Measurements from ENCODE around the gene TTC23L. TPM values are rescaled to one million over a fixed set of nuclear protein-coding genes. Genes with fewer than 3 reads are reported as not detected.

The TTC23L gene
- total and polyA plus RNA-seq, 2 donors from 2014 or later = 0.39 to 1.7 TPM

DNA sequence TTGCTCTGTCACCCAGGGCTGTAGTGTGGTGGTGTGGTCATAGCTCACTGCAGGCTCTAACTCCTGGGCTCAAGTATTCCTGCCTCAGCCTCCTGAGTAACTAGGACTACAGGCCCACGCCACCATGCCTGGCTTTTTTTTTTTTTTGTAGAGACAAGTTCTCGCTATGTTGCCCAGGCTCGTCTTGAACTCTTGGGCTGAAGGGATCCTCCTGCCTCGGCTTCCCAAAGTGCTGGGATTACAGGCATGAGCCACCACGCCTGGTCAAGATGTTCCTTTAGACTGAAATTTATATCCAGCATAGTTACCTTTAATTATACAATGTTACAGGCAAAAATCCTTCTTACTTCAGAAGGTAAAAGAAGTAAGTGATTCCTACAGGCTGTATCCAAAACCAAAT, 88.8 kb downstream of the TTC23L start:
- no peak overlapping the region for H3K27ac ChIP-seq (ENCODE audit: low read depth in 2 of 2, low read length in 2 of 2)
- no peak for FAIRE-seq
- H3K4me1 ChIP-seq (ENCODE audit: control insufficient read depth in 2 of 3, insufficient read depth in 2 of 3, low read depth in 1 of 3, low read length in 3 of 3) = peaks cover 0 to 4% (median 4%) of the 10 kb centered on the region in 3 donors
- TF ChIP-seq, protein P1, sequence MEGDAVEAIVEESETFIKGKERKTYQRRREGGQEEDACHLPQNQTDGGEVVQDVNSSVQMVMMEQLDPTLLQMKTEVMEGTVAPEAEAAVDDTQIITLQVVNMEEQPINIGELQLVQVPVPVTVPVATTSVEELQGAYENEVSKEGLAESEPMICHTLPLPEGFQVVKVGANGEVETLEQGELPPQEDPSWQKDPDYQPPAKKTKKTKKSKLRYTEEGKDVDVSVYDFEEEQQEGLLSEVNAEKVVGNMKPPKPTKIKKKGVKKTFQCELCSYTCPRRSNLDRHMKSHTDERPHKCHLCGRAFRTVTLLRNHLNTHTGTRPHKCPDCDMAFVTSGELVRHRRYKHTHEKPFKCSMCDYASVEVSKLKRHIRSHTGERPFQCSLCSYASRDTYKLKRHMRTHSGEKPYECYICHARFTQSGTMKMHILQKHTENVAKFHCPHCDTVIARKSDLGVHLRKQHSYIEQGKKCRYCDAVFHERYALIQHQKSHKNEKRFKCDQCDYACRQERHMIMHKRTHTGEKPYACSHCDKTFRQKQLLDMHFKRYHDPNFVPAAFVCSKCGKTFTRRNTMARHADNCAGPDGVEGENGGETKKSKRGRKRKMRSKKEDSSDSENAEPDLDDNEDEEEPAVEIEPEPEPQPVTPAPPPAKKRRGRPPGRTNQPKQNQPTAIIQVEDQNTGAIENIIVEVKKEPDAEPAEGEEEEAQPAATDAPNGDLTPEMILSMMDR (IDR thresholded peaks at IDR 0.05; ENCODE audit: borderline replicate concordance, extremely low read depth, insufficient read depth) = no peak
- H3K36me3 ChIP-seq (ENCODE audit: control insufficient read depth in 2 of 3, insufficient read depth in 3 of 3, low read length in 3 of 3) = peaks cover 2 to 16% (median 6%) of the 10 kb centered on the region in 3 donors
- H3K9ac ChIP-seq (ENCODE audit: low read length in 3 of 3) = no peak overlapping the region
- no peaks in the 10 kb centered on the region for H3K9me3 ChIP-seq (ENCODE audit: control insufficient read depth in 2 of 3, insufficient read depth in 1 of 3, low read length in 3 of 3)
- intact Hi-C loops (cut with DNase I) = no loop called here
- no peak overlapping the region for H3K4me3 ChIP-seq (ENCODE audit: low read length in 3 of 3)
- H3K27me3 ChIP-seq (ENCODE audit: control insufficient read depth, insufficient read depth, low read length) = no peaks in the 10 kb centered on the region
- DNase-seq = no peak

DNA sequence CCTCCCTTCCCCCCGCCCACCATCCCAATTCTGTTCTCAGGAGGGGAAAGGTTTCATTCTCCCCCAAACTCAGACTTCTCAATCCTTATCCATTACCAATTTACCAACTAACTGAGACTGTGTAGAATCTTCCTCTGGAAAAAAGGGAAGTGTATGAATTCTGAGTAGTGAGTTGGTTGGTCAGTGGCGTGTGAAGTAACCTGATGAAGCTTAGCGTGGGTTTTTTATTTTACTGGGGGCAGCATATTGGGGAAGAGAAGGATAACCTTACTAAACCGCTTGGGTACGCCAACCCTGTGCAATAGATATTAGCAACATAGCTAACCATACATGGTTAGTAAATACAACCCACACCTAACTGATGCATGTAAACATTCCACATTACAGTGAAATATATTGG, 89.3 kb downstream of the TTC23L start:
- FAIRE-seq (no peak), DNase-seq (no peak)
- no peak overlapping the region for H3K27ac ChIP-seq (ENCODE audit: low read depth in 2 of 2, low read length in 2 of 2)
- H3K4me1 ChIP-seq (ENCODE audit: control insufficient read depth in 2 of 3, insufficient read depth in 2 of 3, low read depth in 1 of 3, low read length in 3 of 3) = peaks cover 0 to 4% (median 4%) of the 10 kb centered on the region in 3 donors
- no peaks in the 10 kb centered on the region for H3K27me3 ChIP-seq (ENCODE audit: control insufficient read depth, insufficient read depth, low read length)
- TF ChIP-seq, protein P1 (IDR thresholded peaks at IDR 0.05; ENCODE audit: borderline replicate concordance, extremely low read depth, insufficient read depth) = no peak
- H3K4me3 ChIP-seq (ENCODE audit: low read length in 3 of 3) = no peak overlapping the region
- intact Hi-C loops (cut with DNase I) = no loop called here
- H3K9me3 ChIP-seq (ENCODE audit: control insufficient read depth in 2 of 3, insufficient read depth in 1 of 3, low read length in 3 of 3) = no peaks in the 10 kb centered on the region
- H3K9ac ChIP-seq (ENCODE audit: low read length in 3 of 3) = no peak overlapping the region
- H3K36me3 ChIP-seq (ENCODE audit: control insufficient read depth in 2 of 3, insufficient read depth in 3 of 3, low read length in 3 of 3) = peaks cover 2 to 13% (median 6%) of the 10 kb centered on the region in 3 donors

DNA sequence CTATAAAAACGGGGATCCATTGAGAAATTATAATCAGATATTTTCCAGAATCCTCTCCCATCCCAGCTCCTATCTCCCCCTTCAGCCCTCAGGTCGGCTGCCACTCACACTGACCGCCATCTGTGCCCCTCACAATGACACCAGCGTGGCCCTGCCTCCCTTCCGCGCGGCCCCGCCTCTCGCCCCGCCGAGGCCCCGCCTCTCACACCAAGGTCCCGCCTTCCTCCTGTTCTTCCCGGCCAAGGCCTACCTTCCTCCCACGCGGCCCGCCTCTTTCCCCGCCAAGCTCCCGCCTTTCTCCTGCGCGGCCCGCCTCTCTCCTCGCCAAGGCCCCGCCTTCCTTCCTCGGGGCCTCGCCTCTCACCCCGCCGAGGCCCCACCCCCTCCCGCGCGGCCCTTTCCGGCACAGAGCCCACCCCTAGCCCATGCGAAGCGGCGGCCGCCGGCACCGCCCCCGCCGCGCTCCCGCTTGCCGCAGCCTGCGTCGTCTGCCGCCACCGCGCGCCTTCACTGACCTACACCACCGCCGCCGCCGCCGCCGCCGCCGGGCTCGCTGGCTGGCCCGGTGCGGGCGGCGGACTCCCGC, 90.3 kb downstream of the TTC23L start, which contains the start of gene DNAJC21:
Gene DNAJC21 (plus strand): TSS at position 426 of the 586 bp plus-strand sequence. CDS start 261 bp downstream, outside the sequence.
- Histone ChIP-seq H3K4me3 (ENCODE audit: low read length in 3 of 3) (peak within 1 kb of the TSS; percentile 74 to 90 (median 83)), H3K9me3 (ENCODE audit: control insufficient read depth in 2 of 3, insufficient read depth in 1 of 3, low read length in 3 of 3) (no peaks in the 10 kb centered on the region), H3K27ac (ENCODE audit: low read depth in 2 of 2, low read length in 2 of 2) (peak within 1 kb of the TSS; percentile 90 to 91), H3K27me3 (ENCODE audit: control insufficient read depth, insufficient read depth, low read length) (no peaks in the 10 kb centered on the region), H3K4me1 (ENCODE audit: control insufficient read depth in 2 of 3, insufficient read depth in 2 of 3, low read depth in 1 of 3, low read length in 3 of 3) (peaks cover 0 to 4% (median 4%) of the 10 kb centered on the region in 3 donors), H3K9ac (ENCODE audit: low read length in 3 of 3) (peak within 1 kb of the TSS; percentile 72 to 86 (median 78)), H3K36me3 (ENCODE audit: control insufficient read depth in 2 of 3, insufficient read depth in 3 of 3, low read length in 3 of 3) (peaks cover 0 to 13% (median 3%) of the 10 kb centered on the region in 3 donors)
- peak; percentile 99 for DNase-seq
- FAIRE-seq = peak; percentile 59
- intact Hi-C loops (cut with DNase I) = no loop called here
- TF ChIP-seq, protein P1 (IDR thresholded peaks at IDR 0.05; ENCODE audit: borderline replicate concordance, extremely low read depth, insufficient read depth) = no peak

Data from kidney (tissue), 14 donors.